GOT3 (cell line): ENCODE results near the gene PCNA.
"Not testable (repeated sequence)": the region's sequence is repeated elsewhere in the genome, so short reads cannot be mapped to it uniquely, and the experiment has no call there.

Experiments
- DNase-seq: peaks from one replicate; lab custom pipeline; 2025; ENCODE audit warnings: mixed read lengths; lab: John Stamatoyannopoulos, UW

PCNA gene

DNA sequence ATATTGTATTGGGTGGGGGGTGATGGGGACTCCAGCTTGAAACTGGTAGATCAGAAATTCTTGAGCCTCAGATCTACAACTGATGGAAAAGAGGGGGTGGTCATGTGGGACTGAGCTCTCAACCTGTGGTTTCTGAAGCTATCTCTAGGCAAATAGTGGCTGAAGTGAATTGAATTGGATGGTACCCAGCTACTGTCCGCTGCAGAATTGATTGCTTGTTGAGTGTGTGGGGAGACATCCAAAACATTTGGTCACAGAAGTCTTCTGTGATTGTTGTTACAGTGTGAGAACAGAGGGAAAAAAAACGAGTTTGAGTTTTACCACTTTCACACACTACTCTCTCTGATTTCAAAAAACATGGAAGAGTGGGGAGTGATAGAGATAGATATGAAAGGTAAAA is 21.9 kb upstream of the PCNA start:
- no peak for DNase-seq

DNA sequence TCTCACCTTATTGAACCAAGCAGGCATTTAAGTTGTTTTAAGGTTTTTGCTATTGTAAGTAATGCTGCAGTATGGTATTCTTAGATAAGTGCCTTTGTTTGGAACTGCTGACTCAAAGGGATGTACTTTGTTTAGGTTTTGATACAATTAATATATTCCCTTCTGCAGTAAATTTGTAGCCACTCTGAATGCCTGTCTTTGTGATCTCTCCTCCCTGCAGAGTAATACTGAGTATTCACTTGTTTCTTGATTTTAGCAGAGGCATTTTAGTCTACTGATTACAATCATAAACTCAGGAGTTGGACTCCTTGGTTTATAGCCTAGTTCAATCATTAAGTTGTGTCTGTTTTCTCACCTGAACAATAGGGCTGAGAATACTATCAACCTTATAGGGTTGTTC is 20.4 kb upstream of the PCNA start:
- DNase-seq, result no peak

DNA sequence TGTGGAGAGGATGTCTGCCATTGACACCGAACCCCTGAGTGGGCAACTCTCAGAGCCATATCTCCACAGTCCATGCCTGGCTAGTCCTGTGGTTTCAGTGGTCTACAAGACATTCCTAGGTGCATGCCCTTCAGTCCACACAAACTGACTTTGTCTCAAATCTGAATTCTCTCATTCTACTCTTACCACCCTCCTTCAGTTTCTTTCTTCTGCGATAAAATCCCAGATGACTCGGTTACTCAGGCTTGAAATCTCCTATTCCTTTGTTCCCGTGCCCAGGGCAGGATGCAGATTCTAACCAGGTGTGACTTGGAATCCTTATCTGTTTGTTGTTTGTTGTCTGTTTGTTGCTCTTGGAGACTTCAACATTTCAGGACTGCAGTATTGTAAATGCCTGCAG is 16.3 kb upstream of the PCNA start:
- DNase-seq, result no peak

DNA sequence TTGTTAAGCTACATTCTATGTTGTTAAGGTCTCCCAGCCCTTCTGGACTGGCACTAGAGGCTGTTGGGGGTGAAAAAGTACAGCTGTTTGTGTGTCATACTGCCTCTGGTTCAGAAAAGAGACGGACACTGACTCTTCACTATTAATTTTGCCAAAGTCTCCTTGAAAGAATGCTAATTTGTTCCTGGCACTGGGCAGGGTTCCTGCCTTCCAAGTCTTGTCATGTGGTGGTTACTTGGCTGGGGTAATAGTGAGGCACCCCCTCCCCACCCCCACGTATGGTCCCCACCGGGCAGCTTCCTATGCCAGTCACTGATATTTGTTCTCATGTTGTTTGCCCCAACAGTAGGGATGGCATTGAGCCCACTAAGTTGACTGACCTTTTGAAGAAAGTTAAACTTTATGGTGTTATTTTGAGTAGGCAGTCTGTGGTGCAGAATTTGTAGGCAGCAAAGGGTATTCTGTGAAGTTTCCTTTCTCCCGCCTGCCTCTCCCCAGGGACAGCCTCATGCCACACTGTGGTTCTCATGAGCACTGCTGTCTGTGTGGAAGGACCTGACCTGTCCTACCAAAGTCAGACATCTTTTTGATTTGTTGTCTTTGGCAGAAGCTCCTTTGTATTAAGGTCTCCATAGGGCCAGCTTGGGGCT is 15.7 kb upstream of the PCNA start:
- no peak for DNase-seq

DNA sequence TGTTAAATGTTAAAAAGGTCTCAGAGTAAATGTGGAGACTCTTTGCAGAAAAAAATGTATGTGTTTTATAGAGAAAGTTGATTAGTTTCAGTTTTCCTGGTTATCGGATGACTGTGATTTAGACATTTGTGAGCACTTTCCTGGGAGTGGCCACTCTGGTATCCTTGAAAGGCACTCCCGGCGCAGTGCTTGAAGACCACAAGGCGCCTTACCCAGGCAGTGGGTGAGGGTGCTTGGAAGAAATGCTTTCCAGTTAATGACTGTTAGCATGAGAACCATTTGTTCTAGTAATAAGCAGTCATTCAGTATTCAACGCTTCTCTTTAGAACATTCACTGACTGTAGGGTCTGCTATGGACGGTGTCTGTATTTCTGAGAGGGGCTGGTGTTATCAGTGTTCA is 14.2 kb upstream of the PCNA start:
- DNase-seq, result no peak

DNA sequence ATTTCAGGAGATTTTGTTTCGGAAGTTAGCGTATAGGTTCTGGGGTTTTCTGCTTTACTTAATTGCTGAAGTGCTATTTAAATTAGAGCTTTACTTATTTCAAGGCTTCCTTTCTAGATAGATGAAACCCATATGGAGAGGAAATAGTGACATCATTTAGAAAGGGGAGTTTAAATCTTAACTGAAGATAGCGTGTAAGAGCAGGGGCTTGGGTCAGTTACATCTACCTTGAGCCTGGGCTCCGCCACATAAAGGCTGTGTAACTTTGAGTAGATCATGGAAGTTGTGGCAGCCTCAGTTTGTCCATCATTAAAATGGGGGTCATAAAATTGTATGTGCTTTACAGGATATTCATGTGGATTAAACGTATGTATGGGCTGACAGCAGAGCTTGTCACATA is 11.7 kb upstream of the PCNA start:
- DNase-seq, result no peak

DNA sequence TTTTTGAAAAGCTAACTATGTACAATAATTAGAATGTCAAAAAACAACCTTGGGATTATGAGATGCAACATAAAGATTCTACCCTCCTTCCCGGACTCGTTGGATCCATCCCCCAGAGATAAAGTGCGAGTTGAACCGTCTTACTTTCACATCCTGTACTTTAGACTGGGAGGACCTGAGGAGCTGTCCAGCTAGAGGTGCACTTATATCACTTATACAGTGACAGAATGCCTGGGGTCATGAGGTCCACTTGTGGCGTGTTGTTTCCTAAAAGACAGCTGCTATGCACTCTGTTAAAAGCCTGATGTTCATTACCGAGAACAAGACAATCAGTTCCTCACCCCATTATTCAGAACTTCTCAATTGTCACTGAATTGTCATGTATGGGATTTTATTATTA is 9.1 kb upstream of the PCNA start:
- DNase-seq, result no peak

DNA sequence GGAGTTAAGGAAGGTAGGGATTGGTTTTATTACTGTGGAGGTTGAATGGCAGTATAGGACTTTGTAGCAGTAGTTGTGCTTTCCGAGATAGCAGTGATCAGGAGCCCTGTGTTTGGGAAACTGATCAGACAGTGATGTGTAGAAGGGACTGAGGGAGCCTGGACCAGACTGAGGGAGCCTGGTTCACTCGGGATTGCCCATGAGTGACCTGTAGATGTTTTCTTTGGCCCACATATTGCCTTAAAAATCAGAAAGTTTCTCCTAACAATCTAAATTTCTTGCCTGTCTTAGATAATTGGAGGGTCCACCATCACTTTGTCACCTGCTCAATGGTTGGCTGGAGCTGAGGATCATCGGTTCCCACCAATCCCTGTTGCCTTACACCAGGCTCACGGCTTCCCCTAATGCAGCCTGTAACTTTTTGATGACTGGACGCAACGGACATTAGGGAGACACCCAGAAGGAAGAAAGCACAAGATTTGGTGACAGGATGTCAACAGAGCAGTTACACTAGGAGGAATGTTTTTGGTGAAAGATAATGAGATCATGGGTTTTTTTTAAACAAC is 8.2 kb upstream of the PCNA start:
- no peak for DNase-seq

DNA sequence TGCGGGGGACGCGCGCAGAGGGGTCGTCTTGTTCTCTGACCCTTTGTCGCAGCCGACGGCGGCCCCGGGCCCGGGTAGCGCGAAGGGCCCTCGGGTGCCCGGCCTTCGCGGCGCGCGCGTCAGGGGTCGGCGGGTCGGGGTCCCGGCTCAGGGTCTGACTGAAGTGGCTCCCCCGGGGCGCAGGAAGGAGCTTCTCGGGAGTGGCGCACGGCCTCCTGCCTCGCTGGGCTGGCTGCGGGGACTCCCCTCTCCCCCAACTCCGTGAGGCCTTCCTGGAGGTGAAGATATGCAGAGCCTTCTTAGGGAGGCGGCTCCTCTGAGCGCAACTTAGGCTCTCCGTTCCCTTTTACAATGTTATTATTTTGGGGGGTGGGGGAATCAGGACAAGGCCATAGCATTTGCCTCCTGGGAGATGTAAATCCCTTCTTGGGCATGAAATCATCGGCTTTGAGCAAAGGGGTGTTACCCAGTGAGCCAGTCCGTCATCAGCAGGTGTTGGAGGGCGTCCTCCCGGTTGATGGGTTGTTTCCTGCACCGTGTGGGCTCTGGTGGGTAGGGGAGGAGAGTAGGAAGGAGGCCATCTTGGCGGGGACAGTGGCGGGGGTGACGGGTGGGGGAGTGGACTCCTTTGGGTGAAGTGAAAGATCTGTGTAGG is 7.6 kb upstream of the PCNA start:
- DNase-seq, result no peak

DNA sequence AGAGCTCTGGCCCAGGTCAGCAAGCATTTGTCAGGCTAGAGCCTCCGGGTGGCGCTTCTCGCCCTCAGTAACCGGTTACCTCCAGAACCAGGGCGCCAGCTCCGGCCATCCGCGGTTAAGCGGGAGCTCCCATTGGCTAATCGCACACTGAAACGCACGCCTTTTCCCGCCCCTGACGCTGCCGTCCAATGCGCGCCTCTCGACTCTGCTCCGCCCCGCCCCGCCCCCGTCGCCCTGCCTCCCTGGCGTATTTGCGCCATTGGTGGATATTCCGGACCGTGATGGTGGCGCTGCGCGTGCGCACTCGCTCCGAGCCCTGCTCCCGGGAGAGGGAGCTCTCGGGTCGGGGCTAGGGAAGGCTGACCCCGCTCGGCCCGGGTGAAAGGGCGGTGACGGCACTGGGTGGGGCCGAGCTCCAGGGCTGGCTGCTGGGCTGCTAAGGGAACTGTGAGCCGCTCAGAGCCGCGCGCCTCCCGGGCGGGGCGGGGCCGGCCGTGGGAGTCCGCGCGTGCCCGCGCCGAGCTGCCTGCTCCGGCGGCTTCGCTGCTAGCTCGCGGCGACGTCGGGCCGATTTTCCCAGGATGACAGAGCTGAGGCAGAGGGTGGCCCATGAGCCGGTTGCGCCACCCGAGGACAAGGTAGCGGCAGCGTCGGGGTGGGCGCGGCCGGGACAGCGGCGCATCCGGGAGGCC is 6.9 kb upstream of the PCNA start, which contains the start of gene CDS2:
TSS of gene CDS2 (plus strand) at position 497 of the 692 bp plus-strand sequence. CDS start at position 582, 85 bp downstream.
- peak; percentile 99 for DNase-seq

DNA sequence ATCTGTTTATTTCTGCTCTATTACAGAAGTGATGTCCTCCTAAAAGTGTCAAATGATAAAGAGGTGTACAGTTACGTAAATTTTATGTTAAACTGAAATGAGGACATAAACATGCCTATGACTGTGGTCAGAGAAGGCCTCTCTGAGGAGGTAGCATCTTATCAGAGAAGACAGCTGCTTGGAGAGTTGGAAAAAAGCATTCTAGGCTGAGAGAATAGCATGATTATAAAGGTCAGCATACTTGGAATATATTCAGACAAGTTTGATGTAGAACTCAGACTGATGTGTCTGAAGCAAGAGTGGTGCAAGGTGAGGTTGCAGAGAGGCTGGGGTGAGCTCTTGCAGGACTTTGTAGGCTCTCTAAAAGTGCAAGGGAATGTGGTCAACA is 3.1 kb upstream of the PCNA start:
- no peak for DNase-seq

DNA sequence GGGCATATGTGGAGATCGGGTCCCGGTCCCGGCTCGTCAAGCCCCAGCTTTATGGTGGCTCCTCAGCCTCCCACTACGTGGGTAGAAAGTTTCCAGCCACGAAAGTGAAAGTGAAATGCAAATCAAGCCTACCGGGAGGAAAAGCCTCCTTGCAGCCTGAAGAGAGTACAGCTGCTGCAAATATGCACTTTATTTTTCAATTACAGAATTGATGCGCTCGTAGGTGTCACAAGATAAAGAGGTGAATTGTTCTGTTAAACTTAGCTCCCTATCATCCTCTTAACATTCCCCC is 373 bp upstream of the PCNA start:
- DNase-seq, result no peak

DNA sequence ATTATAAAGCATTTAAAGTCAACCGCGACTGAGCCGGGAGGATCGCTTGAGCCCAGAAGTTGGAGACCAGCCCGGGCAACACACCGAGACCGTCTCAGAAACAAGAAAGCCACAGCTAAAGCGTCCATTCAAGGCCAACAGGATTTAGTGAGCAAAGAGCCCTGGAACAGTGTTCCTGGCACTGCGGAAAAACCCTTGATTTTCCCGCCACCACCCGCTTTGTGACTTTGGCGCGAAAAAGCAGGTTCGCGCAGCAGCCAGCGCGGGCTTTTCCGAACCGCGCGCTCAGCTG is 669 bp downstream of the PCNA start:
- DNase-seq, result no peak

DNA sequence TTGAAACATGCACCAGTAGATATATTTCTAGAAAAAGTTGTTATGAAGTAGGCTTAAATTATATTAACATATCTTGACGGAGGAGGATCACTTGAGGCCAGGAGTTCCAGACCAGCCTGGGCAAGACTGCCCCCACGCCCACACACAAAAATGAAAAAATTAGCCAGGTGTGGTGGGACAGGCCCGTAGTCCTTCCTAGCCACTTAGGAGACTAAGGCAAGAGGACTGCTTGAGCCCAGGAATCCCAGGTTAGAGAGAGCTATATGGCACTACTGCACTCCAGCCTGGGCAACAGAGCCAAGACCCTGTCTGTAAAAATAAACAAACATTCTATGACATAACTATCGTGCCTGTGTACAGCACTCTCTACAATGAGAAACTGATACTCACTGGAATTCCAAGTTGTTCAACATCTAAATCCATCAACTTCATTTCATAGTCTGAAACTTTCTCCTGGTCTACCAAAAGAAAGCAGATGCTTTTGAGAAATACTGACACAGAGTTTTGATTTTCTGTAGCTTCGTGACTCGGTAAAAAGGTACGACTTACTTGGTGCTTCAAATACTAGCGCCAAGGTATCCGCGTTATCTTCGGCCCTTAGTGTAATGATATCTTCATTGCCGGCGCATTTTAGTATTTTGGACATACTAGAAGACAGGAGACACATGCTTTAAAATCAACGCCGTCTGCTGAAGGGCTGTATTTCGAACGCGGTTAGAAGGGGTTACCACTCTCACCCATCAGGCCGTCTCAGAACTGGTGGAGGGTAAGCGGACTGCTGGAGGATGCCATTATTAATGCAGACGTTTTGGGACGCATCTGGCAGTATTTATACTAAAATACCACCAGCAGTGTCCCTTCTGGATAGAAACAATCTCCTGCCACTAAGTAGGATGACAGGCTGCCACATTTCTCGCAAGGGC is 1.3 kb downstream of the PCNA start:
- DNase-seq, result no peak

DNA sequence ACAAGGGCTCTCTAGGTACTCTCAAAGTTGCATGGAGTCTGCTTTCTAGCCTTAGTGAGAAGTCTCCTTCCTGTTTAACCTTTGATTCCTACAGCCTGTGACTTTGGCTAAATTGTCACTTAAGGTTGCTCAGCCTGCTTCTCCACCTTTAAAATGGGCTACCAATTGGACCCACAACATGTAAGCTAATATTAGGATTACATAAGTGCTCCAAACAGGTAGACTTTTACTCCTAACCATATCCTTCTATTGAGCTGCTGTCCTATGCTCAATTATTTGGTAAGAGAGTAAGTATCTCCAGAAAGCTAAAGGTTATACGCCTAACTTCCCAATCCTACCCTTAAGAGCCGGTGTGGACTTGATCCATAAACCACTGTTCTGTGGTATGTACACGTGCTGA is 2.9 kb downstream of the PCNA start:
- no peak for DNase-seq

DNA sequence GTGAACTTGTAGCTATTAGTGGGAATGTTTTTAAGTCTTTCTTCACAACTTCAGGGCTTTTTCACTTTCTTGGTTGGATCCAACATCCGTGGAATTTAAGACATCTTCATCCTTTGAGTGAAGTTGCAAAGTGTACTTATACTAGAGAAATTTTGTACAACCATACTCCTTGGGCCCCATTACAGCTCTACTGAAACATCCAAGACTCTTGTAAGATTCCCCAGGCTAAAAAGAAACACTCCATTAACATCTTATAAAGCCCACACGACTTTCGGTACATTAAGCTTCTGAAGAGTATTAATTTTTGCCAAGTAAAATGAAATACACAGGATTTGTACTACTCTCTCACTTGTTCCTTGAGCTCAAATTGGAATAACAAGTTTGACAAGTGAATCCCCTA is 5.4 kb downstream of the PCNA start:
- no peak for DNase-seq

DNA sequence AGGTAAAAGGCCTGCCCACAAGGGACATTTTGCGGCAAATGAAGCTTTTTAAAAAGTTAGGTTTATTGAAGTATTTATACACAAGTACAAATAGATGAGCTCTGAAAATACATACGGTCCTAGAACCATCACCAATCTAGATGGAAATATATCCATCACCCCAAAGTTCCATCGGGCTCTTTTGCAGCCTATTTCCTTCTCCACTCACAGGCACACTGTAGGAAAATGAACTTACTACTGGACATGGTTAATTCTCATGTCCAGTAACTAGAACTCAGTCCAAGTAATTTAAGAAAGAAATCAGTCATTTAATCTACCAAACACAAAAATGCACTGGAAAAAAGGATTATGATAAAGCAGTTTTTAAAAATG is 6.2 kb downstream of the PCNA start:
- no peak for DNase-seq

DNA sequence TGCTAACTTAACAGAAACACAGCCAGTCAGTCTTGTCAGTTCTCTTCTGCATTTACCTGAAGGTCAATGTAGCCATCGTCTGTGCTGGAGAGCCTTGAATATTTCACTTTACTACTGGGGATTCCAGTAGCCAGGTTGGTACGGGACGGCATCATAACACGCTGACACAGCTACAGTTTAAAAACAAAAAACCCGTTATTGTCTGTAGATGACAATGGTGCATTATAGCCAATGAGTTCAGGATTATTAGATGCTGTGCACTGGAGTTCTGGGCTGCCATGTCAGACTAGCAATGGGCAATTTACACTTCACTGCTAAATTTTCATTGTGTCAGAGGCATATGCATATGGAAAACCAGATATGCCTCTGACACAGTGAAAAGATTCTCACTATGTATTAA is 10.5 kb downstream of the PCNA start:
- no peak for DNase-seq

DNA sequence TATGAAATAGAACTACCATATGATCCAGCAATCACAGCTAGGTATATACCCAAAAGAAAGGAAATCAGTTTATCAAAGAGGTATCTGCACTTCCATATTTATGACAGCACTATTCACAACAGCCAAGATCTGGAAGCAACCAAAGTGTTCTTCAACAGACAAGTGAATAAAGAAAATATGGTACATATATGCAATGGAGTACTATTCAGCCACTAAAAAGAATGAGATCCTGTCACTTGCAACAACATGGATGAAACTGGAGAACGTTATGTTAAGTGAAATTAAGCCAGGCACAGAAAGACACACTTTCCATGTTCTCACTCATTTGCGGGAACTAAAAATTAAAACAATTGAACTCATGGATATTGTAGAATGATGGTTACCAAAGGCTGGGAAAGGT is 15.3 kb downstream of the PCNA start:
- no peak for DNase-seq

DNA sequence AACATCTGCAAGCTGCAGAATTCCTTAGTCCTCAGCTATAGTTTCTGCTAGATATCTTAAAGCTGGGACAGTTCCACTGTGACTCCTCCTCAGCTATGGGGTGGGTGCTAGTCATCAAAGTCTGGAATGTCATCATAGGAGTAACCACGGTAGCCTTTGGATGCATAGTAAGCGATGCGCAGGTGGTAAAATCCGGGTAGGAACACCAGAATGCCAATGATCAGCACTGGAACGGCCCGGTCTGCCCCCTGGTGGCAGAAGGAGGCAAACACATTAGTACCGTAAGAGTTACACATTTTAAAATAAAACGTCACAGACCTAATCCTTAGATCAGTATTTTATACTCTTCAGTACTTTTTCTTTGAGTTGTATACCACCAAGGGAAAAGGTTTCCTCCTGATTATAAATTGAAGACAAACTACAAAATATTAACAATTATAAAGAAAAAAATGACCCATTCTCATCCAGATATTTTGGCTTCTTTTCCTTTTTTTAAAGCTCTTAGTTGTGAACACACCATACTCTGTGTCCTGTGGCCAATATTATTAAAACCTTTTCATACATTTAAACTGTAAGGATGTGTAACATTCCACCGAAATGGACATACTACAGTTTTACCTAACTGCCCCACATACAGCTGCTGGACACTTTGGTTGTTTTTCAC is 18.9 kb downstream of the PCNA start:
- peak; percentile 26 for DNase-seq

DNA sequence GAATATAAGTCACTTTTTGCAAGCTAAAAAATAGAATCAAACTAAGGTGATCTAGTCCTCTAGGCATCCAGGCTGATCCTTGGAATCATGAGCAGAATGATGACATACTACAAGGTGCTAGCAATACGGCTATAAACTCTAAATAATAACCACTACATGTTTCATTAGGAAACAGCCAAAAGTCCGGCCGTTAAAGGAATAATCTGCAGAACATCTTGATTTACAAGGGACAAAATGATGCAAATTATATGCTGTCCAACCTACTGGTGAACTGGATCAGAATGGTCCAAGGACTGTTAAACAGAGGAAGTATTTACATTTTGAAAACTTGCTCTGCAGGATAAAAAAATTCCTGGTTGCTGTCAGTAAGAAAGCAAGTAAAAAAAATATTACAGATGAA is 19.8 kb downstream of the PCNA start:
- not testable (repeated sequence) for DNase-seq

DNA sequence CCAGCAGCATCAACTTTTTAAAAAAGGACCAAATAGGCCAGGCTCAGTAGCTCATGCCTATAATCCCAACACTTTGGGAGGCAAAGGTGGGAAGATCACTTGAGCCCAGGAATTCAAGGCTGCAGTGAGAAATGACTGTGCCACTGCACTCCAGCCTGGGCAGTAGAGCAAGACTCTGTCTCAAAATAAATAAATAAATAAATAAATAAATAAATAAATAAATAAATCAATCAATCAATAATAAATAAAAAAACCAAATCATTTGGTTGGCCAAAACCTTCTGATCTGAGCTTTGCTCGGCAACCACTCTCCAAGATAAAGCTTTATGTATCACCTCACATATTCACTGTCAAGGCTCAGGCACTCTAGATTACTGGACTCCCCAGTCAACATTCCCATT is 20.7 kb downstream of the PCNA start:
- DNase-seq, result not testable (repeated sequence)
